Body of pancreas (tissue), 4 donors: Measurements from ENCODE around the gene SIT1. TPM values are rescaled to one million over a fixed set of nuclear protein-coding genes. Genes with fewer than 3 reads are reported as not detected.
"Not testable (repeated sequence)": the region's sequence is repeated elsewhere in the genome, so short reads cannot be mapped to it uniquely, and the experiment has no call there.

Source experiments
- ATAC-seq: fragments of 150-250 bp; one replicate; pipeline ENCODE4 v1.9.1; 2016
- DNase-seq, 4 donors: peaks; one replicate each; pipeline ENCODE4 v3.0.0-alpha.2; 2019
- H3K27ac ChIP-seq, 4 donors: fragments of 200-600 bp; sonication (generic); 1 replicate in 3 of 4; 2 replicates in 1 of 4; pipeline versions ENCODE4 v1.5.1 to v1.6.1; 2016 to 2019; ENCODE audit warnings: mild to moderate bottlenecking in 1 of 4, mixed read lengths in 1 of 4, moderate library complexity in 1 of 4
- H3K27me3 ChIP-seq, 2 donors: fragments of 200-600 bp; sonication (generic); one replicate each; pipeline ENCODE4 v1.6.0; 2016; ENCODE audit warnings: mild to moderate bottlenecking in 1 of 2
- H3K36me3 ChIP-seq, 2 donors: fragments of 200-600 bp; sonication (generic); replicated peaks in 1 of 2; 2 replicates each; pipeline ENCODE4 v1.5.1; 2016; ENCODE audit warnings: low read depth in 2 of 2; ENCODE audit not compliant: insufficient read depth in 1 of 2
- H3K4me1 ChIP-seq: fragments of 200-600 bp; sonication (generic); one replicate; pipeline ENCODE4 v1.6.0; 2016
- H3K4me3 ChIP-seq, 2 donors: fragments of 200-600 bp; sonication (generic); 1 replicate in 1 of 2; 2 replicates in 1 of 2; pipeline ENCODE4 v1.5.1; 2016 to 2019
- H3K9me3 ChIP-seq, 3 donors: fragments of 200-600 bp; sonication (generic); 1 replicate in 2 of 3; 2 replicates in 1 of 3; pipeline ENCODE4 v1.5.1; 2016
- CTCF ChIP-seq, 7 experiments: fragments of 450-650 bp in 4 of 7; fragments of 200-600 bp in 3 of 7; sonication (generic) in 3 of 7; IDR thresholded peaks; one replicate each; pipeline ENCODE4 v1.5.1; 2016 to 2019; ENCODE audit warnings: antibody characterized with exemption in 7 of 7
- POLR2A ChIP-seq, 3 donors: fragments of 450-650 bp; IDR thresholded peaks; one replicate each; pipeline ENCODE4 v1.6.1; 2016; ENCODE audit warnings: antibody characterized with exemption in 3 of 3, mild to moderate bottlenecking in 2 of 3
- WGBS, 2 donors: methylation state at CpG; one replicate each; pipeline ENCODE4 v1.1.5; 2017; 5-methylcytosine and 5-hydroxymethylcytosine counted together
- intact Hi-C: fragments of 100-400 bp; cut with DNase I; formaldehyde crosslinking; loops from one replicate; pipeline ENCODE4 v1.15.1; 2023
- total RNA-seq, 2 donors: library from RNA; depleted of rRNA; stranded (reverse); fragments of >200 nt; gene quantifications; one replicate each; pipeline ENCODE4 v1.1.0, GENCODE V29; 2016

Gene SIT1
- total RNA-seq, 2 donors from 2014 or later = 0.26 TPM; not detected in 1

- H3K4me3 ChIP-seq = no peak overlapping the region
- H3K36me3 ChIP-seq = no peaks in the 10 kb centered on the region
- H3K27me3 ChIP-seq = no peaks in the 10 kb centered on the region
- TF ChIP-seq CTCF (IDR thresholded peaks at IDR 0.05) = no peak
- H3K27ac ChIP-seq = no peak overlapping the region
- peaks cover 11% of the 10 kb centered on the region for H3K4me1 ChIP-seq
- WGBS, 2 donors = 78 to 93% methylated on average over 2 to 12 of the region's 12 CpGs
- ATAC-seq = no peak
- DNase-seq = no peak
- intact Hi-C loops = no loop called here
- H3K9me3 ChIP-seq = no peaks in the 10 kb centered on the region
Observed at GRCh38 chr9:35643046-35643445, 7.7 kb downstream of the SIT1 start.

GRCh38 chr9:35641478-35641877 lies 9.3 kb downstream of the SIT1 start:
- DNase-seq, H3K27me3 ChIP-seq, ATAC-seq, H3K4me3 ChIP-seq, intact Hi-C loops, H3K9me3 ChIP-seq, H3K36me3 ChIP-seq, H3K4me1 ChIP-seq: not testable (repeated sequence)
- 74 to 85% methylated on average over 3 of the region's 3 CpGs for WGBS, 2 donors
- peak overlapping the region in 1 of 4 donors; percentile 16 for H3K27ac ChIP-seq

- H3K4me3 ChIP-seq, H3K9me3 ChIP-seq, intact Hi-C loops, H3K36me3 ChIP-seq, ATAC-seq, H3K27me3 ChIP-seq, H3K27ac ChIP-seq, DNase-seq, H3K4me1 ChIP-seq: not testable (repeated sequence)
- 90 to 96% methylated on average over 15 of the region's 15 CpGs for WGBS, 2 donors
Observed at GRCh38 chr9:35640431-35640830, 10.3 kb downstream of the SIT1 start.

- 65 to 81% methylated on average over 1 of the region's 1 CpG for WGBS, 2 donors
- H3K4me1 ChIP-seq = no peaks in the 10 kb centered on the region
- H3K36me3 ChIP-seq = no peaks in the 10 kb centered on the region
- no peaks in the 10 kb centered on the region for H3K27me3 ChIP-seq
- H3K27ac ChIP-seq = no peak overlapping the region
- ATAC-seq (no peak), DNase-seq (no peak)
- no peaks in the 10 kb centered on the region for H3K9me3 ChIP-seq
- no peak overlapping the region for H3K4me3 ChIP-seq
- no peak for TF ChIP-seq CTCF (IDR thresholded peaks at IDR 0.05)
- TF ChIP-seq POLR2A (IDR thresholded peaks at IDR 0.05) = no peak
- intact Hi-C loops = no loop called here
Observed at GRCh38 chr9:35639631-35640030, 11.1 kb downstream of the SIT1 start.

- intact Hi-C loops, H3K36me3 ChIP-seq, DNase-seq, ATAC-seq, H3K27me3 ChIP-seq, H3K4me1 ChIP-seq, H3K9me3 ChIP-seq, H3K27ac ChIP-seq, H3K4me3 ChIP-seq: not testable (repeated sequence)
- 85 to 91% methylated on average over 1 of the region's 1 CpG for WGBS, 2 donors
Observed at GRCh38 chr9:35639225-35639624, 11.5 kb downstream of the SIT1 start.

- 65 to 68% methylated on average over 7 of the region's 8 CpGs for WGBS, 2 donors
- H3K27me3 ChIP-seq, H3K27ac ChIP-seq, H3K36me3 ChIP-seq, H3K9me3 ChIP-seq, H3K4me1 ChIP-seq, ATAC-seq, H3K4me3 ChIP-seq, intact Hi-C loops, DNase-seq: not testable (repeated sequence)
Observed at GRCh38 chr9:35638751-35639150, 12.0 kb downstream of the SIT1 start.

- H3K4me1 ChIP-seq, H3K4me3 ChIP-seq, DNase-seq, H3K27me3 ChIP-seq, ATAC-seq, H3K9me3 ChIP-seq, H3K27ac ChIP-seq, intact Hi-C loops, H3K36me3 ChIP-seq: not testable (repeated sequence)
- WGBS, 2 donors = 88 to 93% methylated on average over 9 of the region's 9 CpGs
Observed at GRCh38 chr9:35637427-35637955, 13.2 kb downstream of the SIT1 start.

- WGBS, 2 donors = 82 to 96% methylated on average over 6 of the region's 6 CpGs
- peak overlapping the region in 1 of 4 donors; percentile 31 for H3K27ac ChIP-seq
- H3K4me3 ChIP-seq, H3K9me3 ChIP-seq, H3K4me1 ChIP-seq, ATAC-seq, H3K27me3 ChIP-seq, H3K36me3 ChIP-seq, DNase-seq, intact Hi-C loops: not testable (repeated sequence)
Observed at GRCh38 chr9:35636877-35637246, 13.9 kb downstream of the SIT1 start.
